Amniotic epithelial cell (primary cell): ENCODE data around the gene LPAR6.
A peak's percentile ranks its signal among the peaks of the same experiment; 100 is the strongest.

Experiments used
- DNase-seq: peaks from one replicate; pipeline ENCODE4 v3.0.0-alpha.2; 2010; ENCODE audit warnings: low read depth

Gene LPAR6

GRCh38 chr13:48414501-48414900, 1.6 kb upstream of the LPAR6 start:
- DNase-seq, result no peak

- peak; percentile 37 for DNase-seq
These were observed 927 bp downstream of the LPAR6 start for GRCh38 chr13:48411841-48412531.

- DNase-seq, result no peak
These were observed 1.6 kb downstream of the LPAR6 start for GRCh38 chr13:48411147-48411794.

- no peak for DNase-seq
These were observed 2.7 kb downstream of the LPAR6 start for GRCh38 chr13:48410199-48410598.

- peak; percentile 10 for DNase-seq
These were observed 7.0 kb downstream of the LPAR6 start for GRCh38 chr13:48405875-48406274.

- DNase-seq, result no peak
These were observed 8.0 kb downstream of the LPAR6 start for GRCh38 chr13:48404952-48405351.

DNA sequence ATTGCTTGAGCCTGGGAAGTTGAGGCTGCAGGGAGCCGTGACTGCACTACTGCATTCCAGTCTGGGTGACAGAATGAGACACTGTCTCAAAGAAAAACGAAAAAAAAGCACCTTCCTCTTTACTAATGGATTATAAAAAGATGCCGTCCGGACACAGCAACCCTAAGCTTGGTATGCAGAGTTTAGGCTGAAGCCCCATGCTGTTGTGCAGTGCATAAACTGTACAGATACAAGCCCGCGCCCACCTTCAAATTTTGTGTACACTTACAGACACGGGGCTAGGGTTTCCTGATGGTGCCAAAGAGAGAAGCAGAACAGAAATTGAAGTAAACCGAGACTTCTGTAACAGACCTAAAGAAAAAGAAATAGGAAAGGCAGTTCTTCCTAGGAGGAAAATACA, 9.0 kb downstream of the LPAR6 start:
- DNase-seq, result no peak

DNA sequence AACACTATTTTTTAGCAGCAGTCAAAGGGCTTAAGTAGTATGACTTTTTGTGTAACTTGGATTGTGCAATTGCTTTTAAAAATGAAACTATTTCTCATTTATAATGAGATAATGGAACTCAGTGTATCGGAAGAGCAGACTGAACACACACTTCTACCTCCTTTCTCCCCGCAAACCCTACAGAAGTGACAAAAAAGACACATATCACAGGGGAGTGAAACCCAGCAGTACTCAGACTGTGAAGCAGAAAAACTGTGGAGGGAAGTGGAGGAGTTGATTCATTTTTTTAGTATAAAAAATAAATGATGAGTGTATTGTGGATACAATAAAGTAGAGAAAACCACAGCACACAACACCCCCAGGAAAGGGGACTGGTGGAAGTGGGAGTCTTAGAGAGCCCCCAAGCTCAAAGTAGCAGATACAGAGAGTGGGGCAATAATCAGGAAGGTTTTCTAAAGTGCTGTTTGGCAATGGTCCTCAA, 9.7 kb downstream of the LPAR6 start:
- peak; percentile 72 for DNase-seq

GRCh38 chr13:48402325-48402932, 10.5 kb downstream of the LPAR6 start:
- DNase-seq, result peak; percentile 8

- no peak for DNase-seq
These were observed 11.4 kb downstream of the LPAR6 start for GRCh38 chr13:48401480-48401879.

- DNase-seq, result peak; percentile 70
These were observed 12.0 kb downstream of the LPAR6 start for GRCh38 chr13:48400850-48401291.

- peak; percentile 24 for DNase-seq
These were observed 12.7 kb downstream of the LPAR6 start for GRCh38 chr13:48400090-48400694.

GRCh38 chr13:48398450-48399095, 14.3 kb downstream of the LPAR6 start:
- DNase-seq, result peak; percentile 17

- DNase-seq, result no peak
These were observed 15.2 kb downstream of the LPAR6 start for GRCh38 chr13:48397744-48398143.

DNA sequence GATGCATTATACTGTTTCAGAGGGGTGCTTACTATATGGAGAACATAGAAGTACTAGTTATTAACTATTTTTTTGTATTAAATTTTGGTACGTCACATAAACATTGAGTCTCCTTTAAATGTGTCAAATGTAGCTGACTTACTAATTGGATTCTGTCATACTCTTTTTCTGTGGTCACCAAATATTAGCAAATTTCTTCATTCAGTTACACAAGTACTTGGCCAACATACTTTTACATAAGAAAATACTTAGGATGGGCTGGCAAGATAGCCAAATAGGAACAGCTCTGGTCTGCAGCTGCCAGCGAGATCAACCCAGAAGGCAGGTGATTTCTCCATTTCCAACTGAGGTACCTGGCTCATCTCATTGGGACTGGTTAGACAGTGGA, 19.2 kb downstream of the LPAR6 start:
- DNase-seq, result peak; percentile 29

DNA sequence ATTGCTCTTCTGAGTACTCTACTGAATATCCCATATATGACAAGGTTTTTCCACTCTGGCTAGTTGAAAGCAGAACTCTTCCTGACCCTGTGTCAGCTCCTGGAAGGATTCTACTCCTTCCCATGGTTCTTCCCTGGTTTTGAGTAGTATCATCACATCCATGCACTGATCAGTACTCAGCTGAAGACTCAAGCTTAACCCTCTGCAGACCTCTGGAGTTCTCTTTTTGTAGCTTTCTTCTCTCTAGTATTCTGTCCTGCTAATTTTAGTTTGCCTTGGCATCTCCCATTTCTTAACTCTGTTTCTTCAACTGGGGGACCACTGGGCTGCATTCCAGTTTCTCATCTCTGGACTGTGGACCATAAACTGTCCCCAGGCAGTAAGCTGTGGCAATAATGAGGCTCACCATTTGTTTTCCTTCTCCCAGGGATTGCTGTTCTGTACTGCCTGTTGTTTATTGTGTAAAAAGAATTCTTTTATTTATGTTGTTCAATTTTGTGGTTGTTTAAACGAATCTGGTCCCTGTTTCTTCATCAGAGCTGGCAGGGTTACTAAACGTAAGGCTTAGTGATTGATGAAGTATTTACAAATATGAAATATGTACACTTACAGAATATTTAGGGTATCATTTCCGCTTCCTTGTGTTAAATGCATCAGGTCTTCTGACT, 19.7 kb downstream of the LPAR6 start:
- no peak for DNase-seq

DNA sequence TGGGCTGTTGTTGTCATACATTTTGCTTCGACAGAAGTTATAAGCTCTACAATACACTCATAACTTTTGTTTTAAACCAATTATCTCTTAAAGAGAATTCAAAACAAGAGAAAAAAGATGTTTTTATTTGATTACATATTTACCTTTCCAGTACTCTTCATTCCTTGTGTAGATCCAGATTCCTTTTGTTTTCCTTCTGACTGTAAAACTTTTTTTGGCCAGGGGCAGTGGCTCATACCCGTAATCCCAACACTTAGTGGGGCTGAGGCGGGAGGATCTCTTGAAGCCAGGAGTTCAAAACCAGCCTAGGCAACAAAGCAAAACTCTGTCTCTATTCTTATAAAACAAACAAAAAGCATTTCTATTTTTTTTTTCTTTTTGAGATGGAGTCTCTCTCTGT, 21.7 kb downstream of the LPAR6 start:
- DNase-seq, result no peak

DNA sequence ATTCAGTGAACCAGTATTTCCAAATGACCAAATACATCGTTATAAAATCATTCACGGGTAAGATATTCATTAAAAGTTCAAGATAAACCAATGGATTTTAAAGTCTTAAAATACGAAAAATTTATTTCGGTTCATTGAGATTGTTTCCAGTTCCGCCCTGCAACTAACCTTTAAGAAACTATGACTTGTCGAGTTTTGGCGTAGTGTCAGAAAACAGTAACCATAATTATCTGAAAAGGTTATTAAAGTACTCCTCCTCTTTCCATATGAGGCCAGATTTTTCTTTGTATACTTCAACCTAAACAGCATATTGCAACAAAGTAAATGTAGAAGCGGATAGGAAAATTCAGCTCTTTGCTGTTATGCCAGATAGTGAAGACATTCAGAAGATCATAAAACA, 26.1 kb downstream of the LPAR6 start:
- no peak for DNase-seq

DNA sequence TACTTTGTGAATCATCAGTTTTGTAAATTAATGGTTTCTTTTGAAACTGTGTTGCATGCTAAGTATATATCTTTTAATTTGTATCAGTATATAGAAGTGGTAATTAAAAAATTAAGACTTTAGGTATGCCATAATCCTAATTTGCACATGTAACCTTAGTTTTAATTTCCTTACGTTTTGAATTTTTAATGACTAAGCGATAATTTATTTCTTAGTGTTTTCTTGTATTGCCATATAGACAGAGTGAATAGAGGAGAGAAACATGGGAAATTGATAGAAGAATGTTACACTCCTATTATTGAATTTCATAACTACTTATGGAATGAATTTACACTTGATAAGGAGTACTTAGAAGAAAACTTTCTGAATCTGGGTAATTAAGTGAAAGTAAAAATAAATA, 29.5 kb downstream of the LPAR6 start:
- no peak for DNase-seq

DNA sequence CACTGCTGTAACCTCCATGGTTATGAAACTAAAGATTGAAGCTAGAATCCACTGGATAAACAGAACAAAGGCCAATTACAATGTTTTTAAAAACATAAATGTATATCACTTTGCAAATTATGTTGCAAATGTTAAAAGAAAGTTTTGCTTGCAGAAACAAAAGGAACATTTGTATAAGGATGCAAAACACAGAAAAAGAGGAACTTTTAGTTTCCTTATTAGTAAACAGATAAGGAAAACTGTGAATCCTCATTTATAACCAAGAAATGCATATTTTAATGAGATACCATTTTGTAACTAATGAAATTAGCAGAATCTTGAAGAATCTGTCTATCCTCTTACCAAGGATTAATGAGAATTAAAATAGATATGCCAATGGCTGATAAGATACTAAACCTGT, 32.3 kb downstream of the LPAR6 start:
- no peak for DNase-seq

- DNase-seq, result no peak
These were observed 35.1 kb downstream of the LPAR6 start for GRCh38 chr13:48377857-48378256.

DNA sequence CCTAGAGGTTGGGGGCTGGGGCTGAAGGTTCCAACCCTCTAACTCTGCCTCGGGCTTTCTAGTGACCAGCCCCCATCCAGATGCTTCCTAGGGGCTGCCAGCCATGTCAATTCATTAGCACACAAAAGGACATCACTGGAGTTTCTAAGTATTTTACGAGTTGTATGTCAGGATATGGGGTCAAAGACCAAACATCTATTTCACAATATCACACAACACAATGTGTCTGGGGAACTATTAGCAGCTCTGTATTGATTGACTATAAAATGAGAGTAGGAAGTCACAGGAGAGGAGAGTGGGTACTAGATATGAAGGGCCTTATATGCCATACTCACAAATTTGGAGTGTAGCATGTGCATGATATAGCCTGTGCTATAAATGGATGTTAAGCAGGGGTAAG, 42.1 kb downstream of the LPAR6 start:
- DNase-seq, result no peak
